Measurements from ENCODE around the gene SVIP.

Gene SVIP

GRCh38 chr11:22829231-22830081 is at the start of gene SVIP:
Gene SVIP, minus strand, starts transcription at chr11:22829801. Its CDS starts 53 bp downstream, at chr11:22829748.
- DNase-seq (ENCODE audit: low spot score), result peak; percentile 91

GRCh38 chr11:22878604-22879003 is 49.0 kb upstream of the SVIP start:
- DNase-seq (ENCODE audit: low spot score), result no peak

GRCh38 chr11:22878039-22878438 is 48.4 kb upstream of the SVIP start:
- no peak for DNase-seq (ENCODE audit: low spot score)

- peak; percentile 92 for DNase-seq (ENCODE audit: low spot score)
These were observed 46.4 kb upstream of the SVIP start for GRCh38 chr11:22875869-22876473.

- no peak for DNase-seq (ENCODE audit: low spot score)
These were observed 39.7 kb upstream of the SVIP start for GRCh38 chr11:22869325-22869724.

GRCh38 chr11:22860241-22860640 is 30.6 kb upstream of the SVIP start, which contains the start of gene CCDC179:
Gene CCDC179, minus strand, starts transcription at chr11:22860474. Its CDS starts 53 bp downstream, at chr11:22860421.
- no peak for DNase-seq (ENCODE audit: low spot score)

- no peak for DNase-seq (ENCODE audit: low spot score)
These were observed 30.2 kb upstream of the SVIP start for GRCh38 chr11:22859756-22860155.

GRCh38 chr11:22851477-22851876 is 21.9 kb upstream of the SVIP start:
- no peak for DNase-seq (ENCODE audit: low spot score)

GRCh38 chr11:22846726-22847125 is 17.1 kb upstream of the SVIP start:
- no peak for DNase-seq (ENCODE audit: low spot score)

- peak; percentile 77 for DNase-seq (ENCODE audit: low spot score)
These were observed 2.9 kb upstream of the SVIP start for GRCh38 chr11:22832315-22833015.

GRCh38 chr11:22830082-22830414 is 447 bp upstream of the SVIP start:
- DNase-seq (ENCODE audit: low spot score), result no peak

- DNase-seq (ENCODE audit: low spot score), result peak; percentile 43
These were observed 1.2 kb downstream of the SVIP start for GRCh38 chr11:22828373-22828772.

GRCh38 chr11:22822203-22822602 is 7.4 kb downstream of the SVIP start:
- no peak for DNase-seq (ENCODE audit: low spot score)

GRCh38 chr11:22809893-22810292 is 19.7 kb downstream of the SVIP start:
- no peak for DNase-seq (ENCODE audit: low spot score)

- no peak for DNase-seq (ENCODE audit: low spot score)
These were observed 20.9 kb downstream of the SVIP start for GRCh38 chr11:22808571-22809197.

- no peak for DNase-seq (ENCODE audit: low spot score)
These were observed 21.6 kb downstream of the SVIP start for GRCh38 chr11:22807855-22808570.

GRCh38 chr11:22807391-22807790 is 22.2 kb downstream of the SVIP start:
- DNase-seq (ENCODE audit: low spot score), result no peak

- no peak for DNase-seq (ENCODE audit: low spot score)
These were observed 26.7 kb downstream of the SVIP start for GRCh38 chr11:22802861-22803260.

GRCh38 chr11:22800482-22800881 is 29.1 kb downstream of the SVIP start:
- no peak for DNase-seq (ENCODE audit: low spot score)

GRCh38 chr11:22798901-22799300 is 30.7 kb downstream of the SVIP start:
- no peak for DNase-seq (ENCODE audit: low spot score)

- no peak for DNase-seq (ENCODE audit: low spot score)
These were observed 32.6 kb downstream of the SVIP start for GRCh38 chr11:22797047-22797446.

- no peak for DNase-seq (ENCODE audit: low spot score)
These were observed 33.7 kb downstream of the SVIP start for GRCh38 chr11:22795914-22796313.

Measured in RKO (cell line).